GM23248 (cell line): ENCODE measurements around the gene ARRDC5. TPM values are rescaled to one million over a fixed set of nuclear protein-coding genes. Genes with fewer than 3 reads are reported as not detected.

Source experiments
- DNase-seq: peaks from one replicate; pipeline ENCODE4 v3.0.0-alpha.2; 2015
- H2AFZ ChIP-seq: fragments of 200-600 bp; sonication (generic); 2 replicates; pipeline ENCODE4 v1.6.1; 2016; ENCODE audit warnings: antibody characterized with exemption
- H3F3A ChIP-seq: fragments of 200-600 bp; sonication (generic); 2 replicates; pipeline ENCODE4 v1.6.1; 2016; ENCODE audit warnings: mild to moderate bottlenecking, antibody characterized with exemption, mixed run types; ENCODE audit not compliant: insufficient read depth
- H3K27ac ChIP-seq: fragments of 200-600 bp; sonication (generic); 2 replicates; pipeline ENCODE4 v1.5.1; 2016; ENCODE audit warnings: mild to moderate bottlenecking
- H3K27me3 ChIP-seq: fragments of 200-600 bp; sonication (generic); replicated peaks from 2 replicates; pipeline ENCODE4 v1.6.1; 2016; ENCODE audit warnings: mild to moderate bottlenecking; ENCODE audit not compliant: insufficient read depth
- H3K36me3 ChIP-seq: fragments of 200-600 bp; sonication (generic); 2 replicates; pipeline ENCODE4 v1.6.1; 2016; ENCODE audit warnings: low read depth, mild to moderate bottlenecking
- H3K4me1 ChIP-seq: fragments of 200-600 bp; sonication (generic); 2 replicates; pipeline ENCODE4 v1.6.1; 2016; ENCODE audit warnings: mild to moderate bottlenecking; ENCODE audit not compliant: insufficient read depth
- H3K4me2 ChIP-seq: fragments of 200-600 bp; sonication (generic); one replicate; pipeline ENCODE4 v1.6.1; 2016; ENCODE audit warnings: mild to moderate bottlenecking; ENCODE audit not compliant: unreplicated experiment
- H3K4me3 ChIP-seq: fragments of 200-600 bp; sonication (generic); 2 replicates; pipeline ENCODE4 v1.5.1; 2016; ENCODE audit warnings: mild to moderate bottlenecking
- H3K79me2 ChIP-seq: fragments of 200-600 bp; sonication (generic); 2 replicates; pipeline ENCODE4 v1.6.1; 2016; ENCODE audit warnings: mild to moderate bottlenecking; ENCODE audit not compliant: insufficient read depth
- H3K9ac ChIP-seq: fragments of 200-600 bp; sonication (generic); 2 replicates; pipeline ENCODE4 v1.6.1; 2016; ENCODE audit warnings: mild to moderate bottlenecking
- H3K9me2 ChIP-seq: fragments of 200-600 bp; sonication (generic); 2 replicates; pipeline ENCODE4 v1.6.1; 2016; ENCODE audit warnings: mixed run types, mild to moderate bottlenecking, moderate library complexity; ENCODE audit not compliant: insufficient read depth
- H3K9me3 ChIP-seq: fragments of 200-600 bp; sonication (generic); one replicate; pipeline ENCODE4 v1.6.1; 2017; ENCODE audit warnings: low read depth
- H4K20me1 ChIP-seq: fragments of 200-600 bp; sonication (generic); 2 replicates; pipeline ENCODE4 v1.6.0; 2016; ENCODE audit not compliant: insufficient read depth
- EZH2 ChIP-seq: fragments of 200-600 bp; sonication (generic); IDR thresholded peaks from 2 replicates; pipeline ENCODE4 v1.6.1; 2018; ENCODE audit warnings: antibody characterized with exemption, mild to moderate bottlenecking; ENCODE audit not compliant: insufficient read depth, poor library complexity, severe bottlenecking
- EZH2phosphoT487 ChIP-seq: fragments of 200-600 bp; sonication (generic); IDR thresholded peaks from 2 replicates; pipeline ENCODE4 v1.6.1; 2018; ENCODE audit warnings: antibody characterized with exemption, moderate library complexity, mild to moderate bottlenecking, low read depth; ENCODE audit not compliant: insufficient read depth
- WGBS, 2 experiments: methylation state at CpG; one replicate each; pipeline ENCODE4 v1.1.6; 2015 to 2017; ENCODE audit warnings: low lambda C conversion rate in 2 of 2, low coverage in 1 of 2; ENCODE audit errors: missing lambda C conversion rate in 2 of 2; 5-methylcytosine and 5-hydroxymethylcytosine counted together
- in situ Hi-C: fragments of 300-500 bp; cut with MboI; formaldehyde crosslinking; loops from 2 replicates; pipeline ENCODE4 v1.15.0; 2020
- polyA plus RNA-seq: library from polyadenylated mRNA; unstranded; fragments of >200 nt; fragmentation: Nextera tagmentation; extraction: Ambion mirVana; gene quantifications from 2 replicates; pipeline ENCODE4 v1.2.1, GENCODE V29; 2016
- total RNA-seq: library from RNA; depleted of rRNA; stranded (reverse); fragments of >200 nt; shearing (Covaris generic); gene quantifications from 2 replicates; pipeline ENCODE4 v1.2.3, GENCODE V29; 2014

Gene ARRDC5
- total and polyA plus RNA-seq, 2 experiments from 2014 or later = not detected

DNA sequence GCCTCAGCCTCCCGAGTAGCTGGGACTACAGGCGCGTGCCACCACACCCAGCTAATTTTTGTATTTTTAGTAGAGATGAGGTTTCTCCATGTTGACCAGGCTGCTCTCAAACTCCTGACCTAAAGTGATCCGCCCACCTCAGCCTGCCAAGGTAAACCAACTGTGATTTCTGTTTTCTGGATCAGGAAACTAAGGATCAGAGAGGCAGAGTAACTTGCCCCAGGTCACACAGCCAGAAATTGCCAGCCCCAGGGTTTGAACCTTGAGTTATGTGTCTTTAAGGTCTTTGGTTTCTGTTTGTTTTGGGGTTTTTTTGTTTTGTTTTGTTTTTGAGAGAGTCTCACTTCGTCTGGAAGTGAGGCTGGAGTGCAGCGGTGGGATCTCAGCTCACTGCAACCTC is 31.0 kb downstream of the ARRDC5 start:
- H2AFZ ChIP-seq = no peak overlapping the region
- H3K79me2 ChIP-seq = peaks cover 7% of the 10 kb centered on the region
- in situ Hi-C loops = no loop called here
- no peaks in the 10 kb centered on the region for H4K20me1 ChIP-seq
- 65 to 71% methylated on average over 6 of the region's 6 CpGs for WGBS, 2 experiments
- DNase-seq = no peak
- no peak for TF ChIP-seq EZH2phosphoT487
- no peaks in the 10 kb centered on the region for H3K9me2 ChIP-seq
- peaks cover 37% of the 10 kb centered on the region for H3F3A ChIP-seq
- no peaks in the 10 kb centered on the region for H3K27me3 ChIP-seq
- H3K9me3 ChIP-seq = no peaks in the 10 kb centered on the region
- no peaks in the 10 kb centered on the region for H3K36me3 ChIP-seq
- H3K4me3 ChIP-seq = no peak overlapping the region
- peaks cover 12% of the 10 kb centered on the region for H3K4me1 ChIP-seq
- no peak overlapping the region for H3K4me2 ChIP-seq
- H3K9ac ChIP-seq = no peak overlapping the region
- H3K27ac ChIP-seq = no peak overlapping the region

DNA sequence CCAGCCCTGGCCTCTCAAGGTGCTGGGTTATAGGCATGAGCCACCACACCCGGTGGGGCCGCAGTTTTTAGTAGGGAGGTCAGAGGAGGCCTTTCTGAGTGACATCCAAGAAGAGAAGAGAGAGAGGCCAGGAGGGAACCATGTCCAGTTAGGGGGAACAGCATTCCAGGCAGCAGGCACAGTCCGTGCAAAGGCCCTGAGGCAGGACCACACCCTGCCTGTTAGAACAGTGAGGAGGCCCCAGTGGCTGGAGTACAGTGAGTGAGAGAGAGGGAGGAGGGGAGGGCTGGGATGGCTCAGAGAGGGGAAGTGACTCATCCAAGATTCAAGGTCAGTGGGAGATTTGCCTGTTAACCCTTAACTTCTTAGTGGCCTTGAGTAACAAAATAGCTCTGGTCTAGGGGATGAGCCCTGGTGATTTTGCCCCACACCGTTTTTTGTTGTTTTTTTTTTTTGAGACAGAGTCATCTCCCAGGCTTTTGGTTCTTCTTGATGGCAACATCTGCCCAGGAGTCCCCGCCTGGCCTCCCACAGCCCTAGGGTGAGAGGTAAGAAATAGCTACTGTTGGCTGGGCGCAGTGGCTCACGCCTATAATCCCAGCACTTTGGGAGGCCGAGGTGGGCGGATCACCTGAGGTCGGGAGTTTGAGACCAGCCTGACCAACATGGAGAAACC is 32.5 kb downstream of the ARRDC5 start:
- in situ Hi-C loops = no loop called here
- 60 to 64% methylated on average over 10 of the region's 10 CpGs for WGBS, 2 experiments
- Histone ChIP-seq H3K4me1 (peaks cover 20% of the 10 kb centered on the region), H3K79me2 (peaks cover 22% of the 10 kb centered on the region), H3F3A (peaks cover 40% of the 10 kb centered on the region), H3K4me2 (no peak overlapping the region), H3K36me3 (no peaks in the 10 kb centered on the region), H3K9me3 (no peaks in the 10 kb centered on the region), H3K27ac (peak overlapping the region; percentile 90), H3K4me3 (no peak overlapping the region), H3K9me2 (no peaks in the 10 kb centered on the region), H3K9ac (0 out of 2 replicates have a peak overlapping the region, but pooled peaks have one; percentile 24), H4K20me1 (no peaks in the 10 kb centered on the region), H2AFZ (no peak overlapping the region), H3K27me3 (no peaks in the 10 kb centered on the region)
- DNase-seq = peak; percentile 97
- TF ChIP-seq EZH2phosphoT487 = no peak
- TF ChIP-seq EZH2 = no peak

DNA sequence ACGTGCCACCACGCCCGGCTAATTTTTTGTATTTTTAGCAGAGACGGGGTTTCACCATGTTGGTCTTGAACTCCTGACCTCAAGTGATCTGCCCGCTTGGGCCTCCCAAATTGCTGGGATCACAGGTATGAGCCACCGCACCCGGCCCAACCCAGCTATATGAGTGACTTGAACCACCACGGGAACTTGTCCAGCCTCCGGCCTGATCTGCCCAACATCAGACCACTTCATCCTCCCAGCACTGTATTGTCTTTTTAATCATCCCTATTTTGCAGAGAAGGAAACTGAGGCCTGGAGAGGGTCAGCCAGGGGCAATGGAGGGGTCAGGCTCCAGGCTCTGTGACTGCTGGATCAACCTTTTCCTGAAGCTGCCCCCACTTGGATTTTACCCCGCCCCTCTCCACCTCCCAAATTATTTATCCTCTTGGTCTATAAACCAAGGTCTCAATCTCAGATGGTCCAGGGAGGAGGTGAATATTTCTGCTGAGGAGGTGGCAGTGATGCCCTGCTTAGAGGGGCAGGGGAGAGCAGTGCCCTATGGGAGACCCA is 34.3 kb downstream of the ARRDC5 start:
- DNase-seq = no peak
- Histone ChIP-seq H3K36me3 (peaks cover 5% of the 10 kb centered on the region; the same call in 1 of the 2 replicates), H3F3A (peaks cover 40% of the 10 kb centered on the region), H2AFZ (peak overlapping the region; percentile 62), H3K4me2 (peak overlapping the region; percentile 62), H4K20me1 (no peaks in the 10 kb centered on the region), H3K79me2 (peaks cover 40% of the 10 kb centered on the region), H3K27ac (peak overlapping the region; percentile 90), H3K4me1 (peaks cover 22% of the 10 kb centered on the region), H3K27me3 (no peaks in the 10 kb centered on the region), H3K9me2 (no peaks in the 10 kb centered on the region), H3K9me3 (no peaks in the 10 kb centered on the region), H3K4me3 (peak overlapping the region; percentile 98; the same call in 1 of the 2 replicates), H3K9ac (peak overlapping the region; percentile 94)
- in situ Hi-C loops = no loop called here
- TF ChIP-seq EZH2phosphoT487 (no peak), EZH2 (no peak)
- 49 to 53% methylated on average over 10 of the region's 10 CpGs for WGBS, 2 experiments

DNA sequence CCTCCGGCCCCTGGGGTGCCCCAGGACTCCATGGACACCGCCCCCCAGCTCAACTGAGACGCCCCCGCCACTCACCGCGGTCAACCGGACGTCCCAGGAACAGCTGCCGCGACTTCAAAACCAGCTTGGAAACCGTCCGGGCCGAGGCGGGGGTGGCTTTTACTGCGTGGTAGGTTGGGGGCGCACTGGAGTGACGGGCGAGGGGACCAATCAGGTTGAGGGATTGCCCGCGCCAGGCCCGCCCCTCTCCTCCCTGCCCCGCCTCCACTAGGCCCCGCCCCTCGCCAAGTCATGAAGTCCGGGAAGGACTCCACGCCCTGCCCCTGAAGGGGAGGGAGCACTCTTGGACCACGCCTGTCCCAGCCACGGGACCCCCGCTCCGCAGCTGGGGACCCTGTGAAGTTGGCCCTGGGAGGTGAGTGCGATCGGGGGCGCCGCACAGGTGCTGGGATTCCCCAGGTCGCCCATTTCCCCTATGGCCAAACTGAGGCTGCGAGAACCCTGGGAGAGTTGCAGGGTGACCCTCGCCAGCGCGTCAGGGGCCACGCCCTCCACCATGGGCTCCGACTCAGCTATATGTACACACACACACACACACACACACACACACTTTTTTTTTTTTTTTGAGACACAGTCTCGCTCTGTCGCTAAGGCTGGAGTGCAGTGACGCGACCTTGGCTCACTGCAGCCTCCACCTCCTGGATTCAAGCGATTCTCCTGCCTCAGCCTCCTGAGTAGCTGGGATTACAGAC is 35.0 kb downstream of the ARRDC5 start, which contains the start of gene PLIN3:
Gene PLIN3, minus strand, starts transcription at position 134 of the 752 bp plus-strand sequence. CDS start 6,273 bp downstream, outside the sequence.
- DNase-seq = peak; percentile 96
- Histone ChIP-seq H3K9me2 (no peaks in the 10 kb centered on the region), H3K9ac (peak within 1 kb of the TSS; percentile 94), H3K4me1 (peaks cover 22% of the 10 kb centered on the region), H3K36me3 (peaks cover 7% of the 10 kb centered on the region; the same call in 1 of the 2 replicates), H4K20me1 (no peaks in the 10 kb centered on the region; the same call in 1 of the 2 replicates), H3K9me3 (no peaks in the 10 kb centered on the region), H3K27ac (peak within 1 kb of the TSS; percentile 90), H2AFZ (peak within 1 kb of the TSS; percentile 62), H3K4me3 (peak within 1 kb of the TSS; percentile 98), H3K4me2 (peak within 1 kb of the TSS; percentile 87), H3K79me2 (peaks cover 47% of the 10 kb centered on the region), H3K27me3 (no peaks in the 10 kb centered on the region), H3F3A (peaks cover 36% of the 10 kb centered on the region)
- in situ Hi-C loops = no loop called here
- no peak for TF ChIP-seq EZH2
- no peak for TF ChIP-seq EZH2phosphoT487
- 2 to 4% methylated on average over 33 to 44 of the region's 46 CpGs for WGBS, 2 experiments
